Osteocyte (in vitro differentiated cells): ENCODE results near the gene OR5M8. TPM values are rescaled to one million over a fixed set of nuclear protein-coding genes. Genes with fewer than 3 reads are reported as not detected.

Source experiments
- DNase-seq: peaks from one replicate; pipeline ENCODE4 v3.0.0; 2021; ENCODE audit warnings: mixed read lengths; ENCODE audit not compliant: unreplicated experiment; ENCODE audit errors: extremely low spot score
- H3K27ac Mint-ChIP-seq: one replicate; pipeline ENCODE4 v1.8.0; 2021; ENCODE audit warnings: mild to moderate bottlenecking, mixed read lengths; ENCODE audit not compliant: unreplicated experiment
- H3K27me3 Mint-ChIP-seq: one replicate; pipeline ENCODE4 v1.8.0; 2021; ENCODE audit warnings: mixed read lengths; ENCODE audit not compliant: unreplicated experiment
- H3K36me3 Mint-ChIP-seq: one replicate; pipeline ENCODE4 v1.8.0; 2021; ENCODE audit warnings: mixed read lengths; ENCODE audit not compliant: unreplicated experiment
- H3K4me1 Mint-ChIP-seq: one replicate; pipeline ENCODE4 v1.8.0; 2021; ENCODE audit warnings: mixed read lengths; ENCODE audit not compliant: unreplicated experiment
- H3K4me3 Mint-ChIP-seq: one replicate; pipeline ENCODE4 v1.8.0; 2021; ENCODE audit warnings: mild to moderate bottlenecking, moderate library complexity, mixed read lengths; ENCODE audit not compliant: unreplicated experiment
- H3K9me3 Mint-ChIP-seq: one replicate; pipeline ENCODE4 v1.8.0; 2021; ENCODE audit warnings: mixed read lengths; ENCODE audit not compliant: unreplicated experiment
- total RNA-seq: library from RNA; stranded (reverse); gene quantifications from 2 replicates; pipeline ENCODE4 v1.2.1, GENCODE V29; 2021
- TF ChIP-seq, protein P1 (sequence below): fragments of 200-600 bp; sonication (generic); IDR thresholded peaks from 2 replicates; pipeline ENCODE4 v1.5.0; 2021; ENCODE audit warnings: antibody characterized with exemption, mild to moderate bottlenecking, moderate library complexity

Gene OR5M8
- total RNA-seq, 1 donor from 2014 or later: not detected

DNA sequence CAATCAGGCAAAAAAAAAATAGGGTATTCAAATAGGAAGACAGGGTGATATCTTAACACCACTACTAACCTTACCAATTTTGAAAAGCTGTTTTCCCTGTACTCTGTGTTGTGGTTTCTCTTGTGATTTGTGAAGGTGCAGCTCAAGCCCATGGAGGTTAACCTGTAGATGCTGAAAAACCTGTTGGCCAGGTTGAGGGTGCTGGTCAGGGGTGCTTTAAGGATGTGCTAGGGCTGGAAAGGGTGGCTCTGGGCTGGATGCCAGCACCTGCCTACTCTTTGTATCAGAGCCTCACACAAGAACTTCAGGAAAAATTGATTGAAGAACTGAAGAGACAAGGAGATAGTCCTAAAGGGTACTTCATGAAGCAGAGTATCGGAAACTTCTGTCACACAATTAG lies 18.3 kb upstream of the OR5M8 start:
- Mint-ChIP-seq H3K36me3 (no peaks in the 10 kb centered on the region), H3K9me3 (peaks cover 8% of the 10 kb centered on the region), H3K4me3 (no peak overlapping the region), H3K4me1 (no peaks in the 10 kb centered on the region), H3K27ac (no peak overlapping the region), H3K27me3 (no peaks in the 10 kb centered on the region)
- no peak for DNase-seq
- TF ChIP-seq, protein P1, sequence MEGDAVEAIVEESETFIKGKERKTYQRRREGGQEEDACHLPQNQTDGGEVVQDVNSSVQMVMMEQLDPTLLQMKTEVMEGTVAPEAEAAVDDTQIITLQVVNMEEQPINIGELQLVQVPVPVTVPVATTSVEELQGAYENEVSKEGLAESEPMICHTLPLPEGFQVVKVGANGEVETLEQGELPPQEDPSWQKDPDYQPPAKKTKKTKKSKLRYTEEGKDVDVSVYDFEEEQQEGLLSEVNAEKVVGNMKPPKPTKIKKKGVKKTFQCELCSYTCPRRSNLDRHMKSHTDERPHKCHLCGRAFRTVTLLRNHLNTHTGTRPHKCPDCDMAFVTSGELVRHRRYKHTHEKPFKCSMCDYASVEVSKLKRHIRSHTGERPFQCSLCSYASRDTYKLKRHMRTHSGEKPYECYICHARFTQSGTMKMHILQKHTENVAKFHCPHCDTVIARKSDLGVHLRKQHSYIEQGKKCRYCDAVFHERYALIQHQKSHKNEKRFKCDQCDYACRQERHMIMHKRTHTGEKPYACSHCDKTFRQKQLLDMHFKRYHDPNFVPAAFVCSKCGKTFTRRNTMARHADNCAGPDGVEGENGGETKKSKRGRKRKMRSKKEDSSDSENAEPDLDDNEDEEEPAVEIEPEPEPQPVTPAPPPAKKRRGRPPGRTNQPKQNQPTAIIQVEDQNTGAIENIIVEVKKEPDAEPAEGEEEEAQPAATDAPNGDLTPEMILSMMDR: no peak

DNA sequence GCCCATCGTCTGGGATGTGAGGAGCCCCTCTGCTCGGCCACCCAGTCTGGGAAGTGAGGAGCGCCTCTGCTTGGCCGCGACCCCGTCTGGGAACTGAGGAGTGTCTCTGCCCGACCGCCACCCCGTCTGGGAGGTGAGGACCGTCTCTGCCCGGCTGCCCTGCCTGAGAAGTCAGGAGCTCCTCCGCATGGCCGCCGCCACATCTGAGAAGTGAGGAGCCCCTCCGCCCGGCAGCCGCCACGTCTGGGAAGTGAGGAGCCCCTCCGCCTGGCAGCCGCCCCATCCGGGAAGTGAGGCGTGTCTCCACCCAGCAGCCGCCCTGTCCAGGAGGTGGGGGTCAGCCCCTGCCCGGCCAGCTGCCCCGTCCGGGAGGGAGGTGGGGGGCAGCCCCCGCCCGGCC lies 5.8 kb upstream of the OR5M8 start:
- H3K4me3 Mint-ChIP-seq: no peak overlapping the region
- no peaks in the 10 kb centered on the region for H3K4me1 Mint-ChIP-seq

DNA sequence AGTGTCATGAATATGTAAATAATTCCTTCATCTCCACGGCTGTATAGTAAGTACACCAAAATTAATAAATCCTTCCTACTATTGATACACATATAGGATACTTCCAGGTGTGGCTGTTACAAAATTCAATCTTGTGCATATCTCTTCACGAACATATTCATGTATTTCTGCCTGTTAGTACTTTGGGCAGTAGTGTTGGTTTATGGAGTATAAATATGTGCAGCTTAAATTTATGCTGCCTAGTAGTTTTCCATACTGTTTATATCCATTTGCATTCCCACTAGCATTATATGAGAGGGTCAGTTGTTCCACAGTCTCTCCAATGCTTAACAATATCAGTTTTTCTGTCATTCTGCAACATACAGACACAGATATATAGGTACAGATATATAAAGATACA lies 3.9 kb upstream of the OR5M8 start:
- Mint-ChIP-seq H3K36me3 (no peaks in the 10 kb centered on the region), H3K9me3 (peaks cover 25% of the 10 kb centered on the region), H3K4me3 (no peak overlapping the region), H3K27me3 (no peaks in the 10 kb centered on the region), H3K4me1 (no peaks in the 10 kb centered on the region), H3K27ac (no peak overlapping the region)
- TF ChIP-seq, protein P1: no peak
- no peak for DNase-seq

More for the DNA sequence above, 5.8 kb upstream of the OR5M8 start:
- H3K27me3 Mint-ChIP-seq: no peaks in the 10 kb centered on the region
- TF ChIP-seq, protein P1: no peak
- peaks cover 17% of the 10 kb centered on the region for H3K9me3 Mint-ChIP-seq
- H3K27ac Mint-ChIP-seq: no peak overlapping the region
- H3K36me3 Mint-ChIP-seq: no peaks in the 10 kb centered on the region
- DNase-seq: no peak

DNA sequence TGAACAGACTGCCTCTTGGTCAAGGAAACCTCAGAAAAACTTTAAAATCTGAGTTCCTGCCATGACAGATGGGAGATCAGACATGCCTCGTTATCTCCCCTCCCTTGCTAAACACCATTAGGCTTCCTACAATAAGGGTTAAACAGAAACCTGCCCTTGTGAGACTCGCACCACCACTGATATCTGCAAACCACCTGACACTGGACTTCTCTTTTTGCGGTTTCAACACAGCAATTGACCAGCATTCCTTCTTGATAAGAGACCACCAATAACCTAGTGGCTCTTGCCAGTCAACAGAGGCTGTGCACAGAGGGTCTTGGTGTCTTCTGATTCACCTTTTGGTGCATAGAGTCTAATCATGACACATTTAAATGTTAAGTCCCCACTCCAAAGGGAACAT lies 4.4 kb downstream of the OR5M8 start:
- H3K27me3 Mint-ChIP-seq: no peaks in the 10 kb centered on the region
- H3K4me1 Mint-ChIP-seq: no peaks in the 10 kb centered on the region

DNA sequence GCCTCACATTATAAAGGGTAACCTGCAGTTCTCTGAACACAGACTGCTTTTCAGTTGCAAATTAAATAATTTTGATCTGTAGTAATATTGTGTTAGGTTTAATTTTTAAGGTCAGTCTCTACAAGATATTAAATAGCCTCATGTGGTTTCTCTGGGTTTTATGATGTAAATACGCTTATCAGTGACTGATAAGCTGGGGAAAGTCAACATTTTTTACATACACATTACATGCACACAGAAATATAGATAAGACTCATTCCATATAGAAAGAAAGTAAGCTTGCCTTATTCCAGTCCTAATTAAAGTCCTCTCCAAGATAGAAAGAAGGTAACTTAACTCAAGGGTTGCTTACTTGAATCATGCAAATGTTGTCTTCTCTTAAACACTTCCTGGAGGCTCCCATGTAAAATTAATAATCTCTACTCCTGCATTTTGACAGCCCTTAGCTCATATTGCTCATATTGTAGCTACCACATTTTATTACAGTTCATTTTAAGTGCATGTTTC lies 16.4 kb downstream of the OR5M8 start:
- TF ChIP-seq, protein P1: no peak
- Mint-ChIP-seq H3K27me3 (no peaks in the 10 kb centered on the region), H3K27ac (no peak overlapping the region), H3K4me1 (no peaks in the 10 kb centered on the region), H3K36me3 (no peaks in the 10 kb centered on the region), H3K4me3 (no peak overlapping the region), H3K9me3 (peaks cover 5% of the 10 kb centered on the region)
- no peak for DNase-seq

More for the DNA sequence above, 4.4 kb downstream of the OR5M8 start:
- no peaks in the 10 kb centered on the region for H3K36me3 Mint-ChIP-seq
- H3K4me3 Mint-ChIP-seq: no peak overlapping the region
- H3K27ac Mint-ChIP-seq: no peak overlapping the region
- DNase-seq: no peak
- H3K9me3 Mint-ChIP-seq: peaks cover 16% of the 10 kb centered on the region
- TF ChIP-seq, protein P1: no peak
